UCSD-AML1 (cell line): ENCODE data around the gene TMEM45A.
"Not testable (repeated sequence)": the region's sequence is repeated elsewhere in the genome, so short reads cannot be mapped to it uniquely, and the experiment has no call there.

Experiments used
- DNase-seq: peaks from one replicate; lab custom pipeline; 2025; ENCODE audit not compliant: unreplicated experiment; lab: John Stamatoyannopoulos, UW

The TMEM45A gene

GRCh38 chr3:100531093-100531492 is 38.7 kb downstream of the TMEM45A start:
- DNase-seq = no peak

- DNase-seq = no peak
Measured at GRCh38 chr3:100532411-100532810, 40.0 kb downstream of the TMEM45A start.

- no peak for DNase-seq
Measured at GRCh38 chr3:100533176-100533575, 40.8 kb downstream of the TMEM45A start.

GRCh38 chr3:100535610-100535943 is 43.2 kb downstream of the TMEM45A start:
- no peak for DNase-seq

DNA sequence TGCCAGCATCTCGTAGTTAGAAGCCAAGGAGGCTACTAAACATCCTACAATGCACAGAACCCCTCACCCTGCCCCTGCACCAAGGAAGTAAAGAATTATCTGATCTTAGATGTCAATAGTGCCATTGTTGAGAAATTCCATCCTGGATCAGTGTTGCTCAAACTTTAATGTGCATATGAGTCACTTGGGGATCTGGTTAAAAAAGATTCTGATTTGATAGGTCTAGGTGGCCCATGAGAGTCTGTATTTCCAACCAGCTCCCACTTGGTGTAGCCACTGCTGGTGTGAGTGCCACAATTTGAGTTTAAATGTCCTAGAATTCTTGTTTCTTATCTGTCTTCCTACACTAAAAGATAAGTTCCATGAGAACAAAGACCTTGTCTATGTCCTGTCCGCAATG is 43.7 kb downstream of the TMEM45A start:
- DNase-seq = no peak

DNA sequence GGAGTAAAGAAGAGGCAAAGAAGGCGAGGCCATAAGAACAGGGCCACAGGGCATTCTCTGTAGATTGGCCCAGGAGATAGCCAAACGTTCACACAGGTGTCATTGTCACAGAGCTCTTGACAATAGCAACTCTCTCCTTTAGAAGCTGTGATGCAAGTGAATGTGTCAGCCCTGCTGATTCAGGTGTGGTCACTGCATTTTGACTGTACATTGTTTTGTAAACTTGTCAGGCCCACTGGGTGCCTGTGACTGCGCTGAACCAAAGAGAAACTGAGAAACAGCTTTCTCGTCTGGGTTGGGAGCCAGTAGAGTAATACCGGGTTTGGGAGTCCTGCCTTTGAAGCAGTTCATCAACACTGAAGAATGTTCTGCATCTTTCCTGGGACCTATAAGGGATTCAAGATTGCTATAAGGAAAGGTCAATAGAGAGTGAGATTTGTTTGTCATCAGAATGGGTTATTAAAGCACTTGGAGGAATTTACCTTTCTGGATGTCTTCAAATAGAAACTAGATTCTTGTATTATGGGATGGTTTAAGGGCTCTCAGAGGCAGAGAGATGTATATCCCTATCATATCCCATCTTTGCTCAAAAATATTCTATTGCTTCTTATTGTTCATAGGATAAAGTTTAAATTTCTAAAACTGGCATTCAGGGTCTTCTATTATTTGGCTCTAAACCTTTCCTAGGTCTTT is 45.4 kb downstream of the TMEM45A start:
- no peak for DNase-seq

DNA sequence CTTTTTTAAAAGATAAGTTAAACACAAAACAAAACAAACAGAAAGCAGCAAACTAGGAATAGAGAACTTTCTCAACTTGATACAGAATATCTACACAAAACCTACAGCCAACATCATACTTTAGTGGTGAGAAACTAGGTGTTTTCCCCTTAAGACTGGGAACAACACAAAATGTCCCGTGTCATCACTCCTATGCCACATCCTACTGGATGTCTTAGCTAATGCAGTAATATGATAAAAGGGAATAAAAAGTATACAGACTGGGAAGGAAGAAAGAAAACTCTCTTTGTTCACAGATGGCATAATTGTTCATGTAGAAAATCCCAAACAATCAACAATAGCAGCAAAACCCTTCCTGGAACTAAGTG is 45.9 kb downstream of the TMEM45A start:
- DNase-seq = no peak

GRCh38 chr3:100540791-100541334 is 48.4 kb downstream of the TMEM45A start:
- no peak for DNase-seq

- not testable (repeated sequence) for DNase-seq
Measured at GRCh38 chr3:100541428-100541827, 49.0 kb downstream of the TMEM45A start.

- DNase-seq = no peak
Measured at GRCh38 chr3:100545371-100545770, 53.0 kb downstream of the TMEM45A start.

GRCh38 chr3:100546020-100546744 is 53.8 kb downstream of the TMEM45A start:
- DNase-seq = no peak

DNA sequence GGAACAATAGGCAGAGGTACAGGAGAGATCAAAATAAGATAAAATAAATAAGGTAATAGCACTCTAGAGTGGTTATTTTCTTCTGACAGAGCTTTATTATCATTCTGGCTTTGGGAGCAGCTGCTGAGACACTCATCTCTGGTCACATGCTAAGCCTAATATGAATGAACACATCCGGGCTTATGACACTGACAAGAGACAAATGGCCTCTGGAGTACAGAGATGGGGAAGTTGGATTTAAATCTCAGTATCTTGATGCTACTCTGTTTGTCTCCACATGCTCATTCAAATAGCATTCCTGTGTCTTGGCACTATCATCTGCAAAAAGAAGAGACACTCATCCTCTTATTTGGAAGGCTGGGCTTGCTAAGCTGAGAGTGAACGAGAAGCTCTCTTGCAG is 55.6 kb downstream of the TMEM45A start:
- DNase-seq = no peak

DNA sequence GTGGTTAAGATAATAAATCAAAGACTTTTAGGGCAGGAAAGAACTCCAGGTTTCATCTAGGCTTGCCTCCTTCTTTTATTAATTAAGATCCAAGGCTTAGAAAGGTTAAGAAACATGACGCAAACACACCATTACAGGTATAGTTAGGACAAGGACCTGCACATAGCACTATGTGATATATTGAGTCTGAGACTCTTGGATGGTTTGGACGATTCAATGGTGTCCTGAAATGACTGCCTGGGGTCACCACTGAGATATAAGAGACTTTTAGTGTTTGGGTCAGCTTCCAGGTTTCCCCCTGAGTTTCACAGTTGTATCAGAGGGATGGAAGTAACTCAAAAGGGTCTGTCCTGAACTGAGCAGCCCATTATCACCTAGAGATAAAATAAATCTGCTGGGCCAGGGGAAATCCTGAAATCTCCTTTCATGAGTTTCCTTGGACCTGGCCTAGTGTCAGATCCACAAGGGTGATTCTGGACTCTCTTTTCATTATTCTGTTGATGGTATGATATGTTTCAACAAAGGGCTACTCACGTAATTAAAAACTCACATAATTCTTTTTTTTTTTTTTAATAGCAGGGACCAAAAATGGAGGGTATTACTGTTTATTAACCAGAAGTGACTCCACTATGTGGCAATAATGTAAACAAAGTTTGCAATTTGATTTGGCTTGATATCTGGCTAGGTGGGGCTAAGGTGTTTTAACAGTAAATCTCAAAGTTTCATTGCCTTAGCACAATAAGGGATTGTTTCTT is 61.4 kb downstream of the TMEM45A start:
- no peak for DNase-seq

GRCh38 chr3:100554373-100554676 is 61.9 kb downstream of the TMEM45A start:
- DNase-seq = no peak

DNA sequence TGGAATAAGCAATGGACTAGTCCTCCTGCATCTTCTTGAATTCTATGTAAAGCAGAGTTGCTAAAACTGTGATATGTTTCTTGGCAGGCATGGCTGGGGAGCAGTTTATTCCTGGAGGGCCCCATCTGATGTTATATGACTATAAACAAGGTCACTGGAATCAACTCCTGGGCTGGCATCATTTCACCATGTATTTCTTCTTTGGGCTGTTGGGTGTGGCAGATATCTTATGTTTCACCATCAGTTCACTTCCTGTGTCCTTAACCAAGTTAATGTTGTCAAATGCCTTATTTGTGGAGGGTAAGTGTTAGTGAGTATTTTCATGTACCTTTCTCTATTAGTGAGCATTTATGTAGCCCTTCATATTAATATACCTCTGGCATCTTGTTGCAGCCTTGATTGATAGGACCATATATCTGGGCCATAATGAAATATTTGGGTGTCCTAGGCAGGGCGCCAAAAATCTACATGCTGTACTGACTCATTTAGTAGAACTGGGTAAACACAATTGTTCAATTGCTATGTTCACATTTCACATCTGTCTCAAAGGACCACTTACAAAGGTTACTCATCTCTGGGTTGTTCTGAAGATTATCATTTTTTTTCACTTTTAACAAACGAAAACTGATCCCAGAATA is 64.4 kb downstream of the TMEM45A start:
- DNase-seq = no peak

DNA sequence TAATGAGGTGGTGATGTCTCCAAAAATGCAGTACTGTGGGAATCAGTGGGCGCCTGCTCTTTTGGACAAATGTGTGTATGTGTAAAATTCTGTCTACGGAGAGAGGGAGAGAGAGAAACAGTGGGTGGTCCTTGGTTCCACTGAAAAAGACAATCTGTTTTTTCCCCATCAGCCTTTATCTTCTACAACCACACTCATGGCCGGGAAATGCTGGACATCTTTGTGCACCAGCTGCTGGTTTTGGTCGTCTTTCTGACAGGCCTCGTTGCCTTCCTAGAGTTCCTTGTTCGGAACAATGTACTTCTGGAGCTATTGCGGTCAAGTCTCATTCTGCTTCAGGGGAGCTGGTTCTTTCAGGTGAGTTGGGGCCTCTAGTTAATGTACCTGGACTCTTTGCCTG is 65.8 kb downstream of the TMEM45A start:
- no peak for DNase-seq

DNA sequence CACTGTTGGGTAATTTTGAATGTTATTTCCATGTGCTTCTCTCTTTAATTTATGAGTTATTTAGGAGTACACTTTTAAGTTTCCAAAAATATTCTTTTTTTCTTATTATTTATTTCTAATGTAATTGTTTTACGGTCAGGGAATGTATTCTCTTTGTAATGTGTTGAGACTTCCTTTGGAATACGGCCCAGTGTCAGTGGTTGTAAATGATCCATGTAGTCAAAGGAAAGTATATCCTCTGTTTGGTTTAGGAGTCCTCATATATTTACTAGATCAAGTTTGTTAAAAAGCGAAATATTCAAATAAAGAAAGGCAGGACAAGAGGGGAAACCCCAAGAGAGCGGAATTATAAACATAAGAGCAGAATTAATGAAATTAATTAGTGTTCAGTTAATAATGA is 68.0 kb downstream of the TMEM45A start:
- no peak for DNase-seq

GRCh38 chr3:100561459-100562158 is 69.2 kb downstream of the TMEM45A start:
- no peak for DNase-seq

DNA sequence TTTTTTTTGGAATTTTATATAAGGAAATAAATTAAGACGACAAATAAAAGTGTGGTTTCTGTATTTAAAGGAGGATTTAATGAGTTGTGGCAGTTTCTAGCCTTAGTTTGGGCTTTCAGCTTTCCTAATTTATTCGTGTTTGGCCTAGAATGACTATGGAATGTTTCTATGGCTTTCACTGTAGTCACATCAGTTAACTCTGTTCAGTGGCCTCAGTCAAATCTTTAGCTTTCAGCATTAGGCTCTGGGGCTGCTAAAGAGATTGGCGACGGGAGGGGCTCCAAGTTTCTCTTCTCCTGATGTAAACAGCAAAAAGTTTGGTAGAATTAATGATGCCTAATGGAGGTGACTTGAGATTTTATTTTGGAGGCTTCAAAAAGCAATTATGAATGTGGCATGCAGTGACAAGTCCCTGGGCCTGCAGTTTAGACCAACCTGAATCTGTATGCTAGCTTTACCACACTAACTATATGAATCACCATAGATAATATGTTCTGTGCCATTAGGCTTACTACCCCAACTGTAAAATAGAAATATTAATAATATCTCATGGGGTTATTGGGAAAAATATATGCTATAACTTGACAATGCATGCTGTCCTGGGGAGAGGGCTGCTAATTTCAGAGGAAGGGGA is 69.9 kb downstream of the TMEM45A start:
- DNase-seq = no peak

GRCh38 chr3:100563228-100563627 is 70.8 kb downstream of the TMEM45A start:
- no peak for DNase-seq
